ENCODE results near the gene CDH4.

DNA sequence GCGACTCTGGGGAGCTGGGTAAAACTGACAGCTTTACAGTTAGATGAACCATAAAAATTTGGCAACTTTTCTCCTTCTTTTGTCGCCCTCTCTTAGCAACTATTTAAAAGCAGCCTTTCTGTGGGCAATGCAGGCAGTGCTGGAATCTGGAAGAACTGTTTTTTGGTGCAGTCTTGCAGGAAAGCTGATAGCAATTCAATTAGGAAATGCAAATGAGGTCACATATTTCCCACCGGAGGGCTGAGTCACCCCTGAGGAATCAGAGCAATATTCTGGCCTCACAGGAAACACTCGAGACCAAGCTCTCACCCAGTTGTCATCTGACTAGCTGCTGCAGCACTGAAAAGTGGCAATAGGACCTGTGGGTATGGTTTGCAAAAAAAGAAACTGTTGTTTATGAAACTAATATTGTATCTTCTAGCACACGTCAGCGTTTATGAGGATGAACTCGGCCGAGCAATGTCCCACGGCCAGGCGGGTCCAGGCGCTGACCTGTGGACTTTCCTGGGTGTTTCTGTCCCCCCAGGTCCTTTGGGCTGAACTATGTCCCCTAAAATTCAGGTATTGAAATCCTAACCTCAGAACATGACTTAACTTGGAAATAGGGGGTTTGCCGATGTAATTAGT, 501.4 kb downstream of the CDH4 start:
- TF ChIP-seq, protein P1, sequence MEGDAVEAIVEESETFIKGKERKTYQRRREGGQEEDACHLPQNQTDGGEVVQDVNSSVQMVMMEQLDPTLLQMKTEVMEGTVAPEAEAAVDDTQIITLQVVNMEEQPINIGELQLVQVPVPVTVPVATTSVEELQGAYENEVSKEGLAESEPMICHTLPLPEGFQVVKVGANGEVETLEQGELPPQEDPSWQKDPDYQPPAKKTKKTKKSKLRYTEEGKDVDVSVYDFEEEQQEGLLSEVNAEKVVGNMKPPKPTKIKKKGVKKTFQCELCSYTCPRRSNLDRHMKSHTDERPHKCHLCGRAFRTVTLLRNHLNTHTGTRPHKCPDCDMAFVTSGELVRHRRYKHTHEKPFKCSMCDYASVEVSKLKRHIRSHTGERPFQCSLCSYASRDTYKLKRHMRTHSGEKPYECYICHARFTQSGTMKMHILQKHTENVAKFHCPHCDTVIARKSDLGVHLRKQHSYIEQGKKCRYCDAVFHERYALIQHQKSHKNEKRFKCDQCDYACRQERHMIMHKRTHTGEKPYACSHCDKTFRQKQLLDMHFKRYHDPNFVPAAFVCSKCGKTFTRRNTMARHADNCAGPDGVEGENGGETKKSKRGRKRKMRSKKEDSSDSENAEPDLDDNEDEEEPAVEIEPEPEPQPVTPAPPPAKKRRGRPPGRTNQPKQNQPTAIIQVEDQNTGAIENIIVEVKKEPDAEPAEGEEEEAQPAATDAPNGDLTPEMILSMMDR (optimal IDR thresholded peaks at IDR 0.05 in 1 of 3, IDR thresholded peaks at IDR 0.05 in 1 of 3, conservative IDR thresholded peaks at IDR 0.05 in 1 of 3; ENCODE audit: extremely low read depth in 1 of 3, insufficient read depth in 2 of 3, low read length in 3 of 3), result no peak
- TF ChIP-seq EZH2 (IDR thresholded peaks at IDR 0.05; ENCODE audit: low read length), result no peak

Data from keratinocyte (primary cell).